NCI-H2171 treated with DMSO at 0.1 percent for 48 hours (cell line): Measurements from ENCODE around the gene C17orf78.
"Not testable (repeated sequence)": the region's sequence is repeated elsewhere in the genome, so short reads cannot be mapped to it uniquely, and the experiment has no call there.

Source experiments
- DNase-seq: peaks from one replicate; lab custom pipeline; 2025; lab: John Stamatoyannopoulos, UW

C17orf78 gene

DNA sequence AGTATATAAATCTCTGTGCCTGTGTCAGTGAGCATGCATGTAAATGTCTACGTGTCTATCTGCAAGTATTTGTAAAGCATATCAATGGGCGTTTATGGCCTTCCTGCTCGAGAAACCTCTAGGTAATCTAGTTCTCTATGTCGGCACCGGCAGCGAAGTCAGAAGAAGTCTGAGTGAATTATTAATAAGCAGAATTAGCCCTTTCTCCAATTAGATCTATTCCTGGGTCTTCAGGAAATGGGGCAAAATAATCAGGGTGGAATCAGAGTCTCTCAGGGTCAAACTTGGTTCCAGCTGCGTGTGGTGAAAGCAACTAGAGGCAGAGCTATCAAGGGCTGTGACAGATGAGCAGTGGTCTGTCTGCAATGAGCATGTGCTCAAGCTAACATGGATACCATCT, at the start of gene C17orf78:
TSS of gene C17orf78 (plus strand) at position 280 of the 400 bp plus-strand sequence. CDS start at position 388, 108 bp downstream.
- no peak for DNase-seq

GRCh38 chr17:37327341-37328090, 48.3 kb upstream of the C17orf78 start:
- no peak for DNase-seq

DNA sequence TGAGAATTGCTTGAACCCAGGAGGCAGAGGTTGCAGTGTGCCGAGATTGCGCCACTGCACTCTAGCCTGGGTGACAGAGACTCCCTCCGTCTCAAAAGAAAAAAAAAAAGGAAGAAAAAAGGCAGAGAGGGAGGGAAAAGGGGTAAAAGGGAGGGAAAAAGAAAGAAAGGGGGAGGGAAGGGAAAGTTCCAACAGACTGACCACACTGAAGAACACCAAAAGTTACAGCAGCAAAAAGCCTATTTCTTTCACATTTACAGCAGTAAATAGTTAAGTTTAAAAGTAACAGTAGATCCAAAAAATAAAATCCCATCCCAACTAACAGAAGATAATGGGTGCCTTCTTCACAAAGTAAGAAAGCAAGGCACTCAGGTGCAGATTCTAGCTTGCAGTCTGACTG, 36.9 kb upstream of the C17orf78 start:
- DNase-seq, result no peak

- no peak for DNase-seq
These were observed 36.5 kb upstream of the C17orf78 start for GRCh38 chr17:37339321-37339720.

DNA sequence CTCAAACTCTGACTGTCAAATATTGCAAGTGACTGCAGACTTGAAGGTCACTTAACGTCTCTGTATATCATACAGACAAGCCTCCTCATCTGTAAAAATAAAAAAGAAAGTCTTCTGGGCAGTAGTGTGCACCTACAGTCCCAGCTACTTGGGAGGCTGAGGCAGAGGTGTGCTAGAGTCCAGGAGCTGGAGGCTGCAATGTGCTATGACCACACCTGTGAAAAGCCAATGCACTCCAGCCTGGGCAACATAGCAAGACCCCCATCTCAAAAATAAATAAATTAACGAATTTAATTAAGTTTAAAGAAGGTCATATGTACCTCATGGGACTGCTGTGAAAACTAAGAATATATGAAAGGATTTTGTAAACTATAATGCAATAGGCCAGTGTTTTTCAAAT, 35.0 kb upstream of the C17orf78 start:
- no peak for DNase-seq

DNA sequence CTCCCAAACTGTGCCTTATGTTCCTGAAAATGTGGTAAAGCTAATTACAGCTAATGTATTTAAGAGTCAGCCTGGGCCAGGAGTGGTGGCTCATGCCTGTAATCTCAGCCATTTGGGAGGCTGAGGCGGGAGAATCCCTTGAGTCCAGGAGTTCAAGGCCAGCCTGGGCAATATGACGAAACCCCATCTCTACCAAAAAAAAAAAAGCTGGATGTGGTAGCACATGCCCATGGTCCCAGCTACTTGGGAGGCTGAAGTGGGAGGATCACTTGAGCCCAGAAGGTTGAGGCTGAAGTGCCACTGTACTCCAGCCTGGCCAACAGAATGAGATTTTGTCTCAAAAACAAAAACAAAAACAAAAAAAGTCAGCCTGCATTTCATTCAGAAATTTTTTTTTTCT, 33.2 kb upstream of the C17orf78 start:
- no peak for DNase-seq

DNA sequence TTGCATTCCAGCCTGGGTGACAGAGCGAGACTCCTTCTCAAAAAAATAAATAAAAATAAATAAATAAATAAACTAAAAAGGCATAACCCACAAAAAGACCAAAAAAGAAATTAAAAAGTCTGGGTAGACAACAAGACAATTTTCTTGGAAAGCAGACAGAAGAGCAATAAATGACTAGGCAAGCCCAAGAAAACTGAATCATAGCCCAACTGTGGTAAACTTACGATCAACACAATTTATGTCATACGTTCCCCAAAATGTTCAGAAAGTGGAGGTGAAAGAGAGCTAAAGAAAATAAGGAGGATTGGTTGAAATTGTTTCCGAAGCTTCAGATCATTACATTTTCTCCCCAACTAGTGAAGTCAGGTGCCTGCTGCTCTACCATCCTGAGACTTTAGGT, 31.3 kb upstream of the C17orf78 start:
- DNase-seq, result no peak

DNA sequence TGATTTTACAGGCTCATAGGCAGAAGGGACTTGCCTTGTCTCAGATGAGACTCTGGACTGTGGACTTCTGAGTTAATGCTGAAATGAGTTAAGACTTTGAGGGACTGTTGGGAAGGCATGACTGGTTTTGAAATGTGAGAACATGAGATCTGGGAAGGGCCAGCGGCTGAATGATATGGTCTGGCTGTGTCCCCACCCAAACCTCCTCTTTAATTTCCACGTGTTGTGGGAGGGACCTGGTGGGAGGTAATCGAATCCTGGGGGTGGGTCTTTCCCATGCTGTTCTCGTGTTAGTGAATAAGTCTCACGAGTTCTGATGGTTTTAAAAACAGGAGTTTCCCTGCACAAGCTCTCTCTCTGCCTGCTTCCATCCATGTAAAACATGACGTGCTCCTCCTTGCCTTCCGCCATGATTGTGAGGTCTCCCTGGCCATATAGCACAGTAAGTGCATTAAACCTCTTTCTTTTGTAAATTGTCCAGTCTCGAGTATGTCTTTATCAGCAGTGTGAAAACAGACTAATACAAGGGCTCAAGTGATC, 28.9 kb upstream of the C17orf78 start:
- not testable (repeated sequence) for DNase-seq

DNA sequence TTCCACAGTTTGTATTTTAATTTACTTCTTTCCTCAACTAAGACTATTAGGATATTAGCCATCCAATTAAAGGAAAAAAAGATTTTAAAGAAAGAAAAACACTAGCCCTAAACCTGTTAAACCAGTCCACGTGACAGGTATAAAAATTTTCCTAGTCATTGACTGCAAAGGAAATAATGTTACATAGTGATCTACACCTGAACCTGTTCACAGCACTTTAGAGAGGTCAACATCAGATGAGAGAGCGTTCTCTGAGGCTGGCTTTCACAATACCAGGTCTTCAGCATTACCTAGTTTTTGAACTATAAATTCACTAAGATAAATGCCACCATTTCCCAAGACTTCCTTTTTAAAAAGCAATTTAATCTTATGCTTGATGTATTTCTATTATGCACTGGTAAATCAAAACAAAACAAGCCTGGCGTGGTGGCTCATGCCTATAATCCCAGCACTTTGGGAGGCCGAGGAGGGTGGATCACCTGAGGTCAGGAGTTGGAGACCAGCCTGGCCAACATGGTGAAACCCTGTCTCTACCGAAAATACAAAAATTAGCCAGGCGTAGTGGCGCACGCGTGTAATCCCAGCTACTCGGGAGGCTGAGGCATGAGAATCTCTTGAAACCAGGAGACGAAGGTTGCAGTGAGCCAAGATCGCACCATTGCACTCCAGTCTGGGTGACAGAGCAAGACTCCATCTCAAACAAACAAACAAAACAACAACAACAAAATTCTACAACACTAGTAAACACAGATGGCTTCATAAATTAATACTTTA, 18.8 kb upstream of the C17orf78 start:
- not testable (repeated sequence) for DNase-seq

DNA sequence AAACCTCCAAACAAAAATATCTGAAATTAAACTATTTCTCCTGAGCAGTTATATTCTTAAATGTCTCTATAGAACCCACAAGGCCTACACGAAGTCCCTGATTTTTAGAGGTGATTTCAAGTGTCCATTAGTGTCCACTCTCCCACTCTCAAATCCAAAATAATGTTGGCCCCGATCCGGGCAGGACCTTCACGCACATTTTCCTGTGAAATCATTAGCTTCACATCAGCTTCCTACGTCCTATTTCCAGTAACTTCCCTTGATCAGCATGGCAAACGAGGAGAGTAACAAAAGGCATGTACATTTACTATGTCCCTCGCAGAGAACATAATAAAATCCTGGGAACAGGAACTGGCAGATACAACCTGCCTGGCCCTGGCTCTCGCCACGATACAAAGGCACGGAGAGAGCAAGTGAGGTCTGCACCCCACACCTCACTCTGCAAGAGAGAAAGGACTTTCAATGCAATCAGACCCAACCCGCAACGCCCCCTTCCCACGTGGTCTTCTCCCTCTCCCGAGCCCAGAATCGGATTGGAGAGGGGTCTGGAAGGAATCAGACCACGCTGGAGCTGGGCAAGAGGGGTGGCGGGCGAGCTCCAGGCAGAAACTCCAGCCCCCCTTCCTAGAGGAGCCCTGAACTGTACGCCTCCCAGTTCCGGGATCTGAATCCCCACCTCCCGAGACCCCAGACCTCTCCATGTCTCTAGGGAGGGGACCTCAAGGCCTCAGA, 17.5 kb upstream of the C17orf78 start:
- peak; percentile 61 for DNase-seq

DNA sequence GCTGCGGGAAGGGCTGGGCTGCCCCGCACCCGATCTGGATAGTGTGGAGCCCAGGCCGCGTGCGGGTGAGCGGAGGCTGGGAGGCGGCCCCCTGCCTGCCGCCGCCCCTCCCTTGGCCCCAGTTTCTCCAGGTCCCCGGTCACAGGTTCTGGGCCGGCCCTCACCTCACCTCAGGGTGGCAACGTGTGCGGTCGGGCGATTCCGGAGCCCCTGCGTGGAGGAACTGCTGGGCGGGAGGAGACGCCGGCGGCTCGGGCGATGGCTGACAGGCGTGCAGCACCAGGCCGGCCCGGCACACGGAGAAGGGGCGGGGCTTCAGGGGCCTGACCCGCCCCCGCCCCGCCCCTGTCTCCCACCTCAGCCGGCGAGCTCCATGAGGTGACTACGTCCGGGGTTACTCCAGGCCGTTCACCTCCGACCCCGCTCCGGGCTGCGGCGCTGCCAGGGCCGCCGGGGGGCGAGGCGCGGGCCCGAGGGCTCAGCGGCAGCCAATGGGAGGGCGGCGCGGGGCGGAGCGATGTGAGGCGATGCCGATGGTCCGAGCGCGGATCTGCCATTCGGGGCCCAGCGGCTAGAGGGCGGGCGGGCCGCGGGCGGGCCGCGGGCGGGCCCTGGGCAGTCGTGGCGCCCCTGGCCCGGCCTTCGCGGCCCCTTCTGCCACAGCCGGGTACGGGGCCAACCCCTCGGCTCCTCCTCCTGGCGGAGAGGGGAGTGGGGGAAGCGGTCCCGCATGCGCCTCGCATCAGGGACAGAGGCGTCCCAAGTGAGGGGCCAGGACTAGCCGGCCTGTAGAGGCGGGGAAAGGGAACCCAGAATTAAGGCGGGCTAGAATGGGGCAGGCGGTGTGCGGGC, 16.7 kb upstream of the C17orf78 start:
- peak; percentile 77 for DNase-seq

GRCh38 chr17:37359682-37360188, 16.1 kb upstream of the C17orf78 start:
- no peak for DNase-seq

GRCh38 chr17:37360632-37361031, 15.2 kb upstream of the C17orf78 start:
- DNase-seq, result no peak

- peak; percentile 67 for DNase-seq
These were observed 14.2 kb upstream of the C17orf78 start for GRCh38 chr17:37361543-37361942.

- no peak for DNase-seq
These were observed 10.2 kb upstream of the C17orf78 start for GRCh38 chr17:37365589-37365988.

DNA sequence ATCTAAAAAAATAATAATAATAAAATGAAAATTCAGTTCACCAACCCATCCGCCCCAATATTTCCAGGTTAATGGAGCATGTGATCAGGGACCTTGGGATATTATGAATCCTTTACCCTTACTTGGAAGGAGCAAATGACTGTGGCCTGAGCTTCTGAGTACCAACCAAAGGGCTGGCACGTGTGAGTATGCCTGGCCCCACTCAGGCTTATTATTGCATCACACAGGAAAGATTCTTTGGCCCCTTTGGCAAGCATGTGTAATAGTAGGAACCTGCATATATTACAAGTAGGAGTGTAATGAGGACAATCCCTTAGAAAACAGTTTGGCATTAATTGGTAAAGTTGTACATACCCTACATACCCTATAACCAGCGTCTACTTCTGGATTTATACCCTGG, 7.2 kb upstream of the C17orf78 start:
- no peak for DNase-seq

GRCh38 chr17:37373530-37374159, 2.1 kb upstream of the C17orf78 start:
- DNase-seq, result peak; percentile 89

GRCh38 chr17:37382056-37382455, 6.3 kb downstream of the C17orf78 start:
- DNase-seq, result no peak

GRCh38 chr17:37384560-37385149, 8.9 kb downstream of the C17orf78 start:
- no peak for DNase-seq

DNA sequence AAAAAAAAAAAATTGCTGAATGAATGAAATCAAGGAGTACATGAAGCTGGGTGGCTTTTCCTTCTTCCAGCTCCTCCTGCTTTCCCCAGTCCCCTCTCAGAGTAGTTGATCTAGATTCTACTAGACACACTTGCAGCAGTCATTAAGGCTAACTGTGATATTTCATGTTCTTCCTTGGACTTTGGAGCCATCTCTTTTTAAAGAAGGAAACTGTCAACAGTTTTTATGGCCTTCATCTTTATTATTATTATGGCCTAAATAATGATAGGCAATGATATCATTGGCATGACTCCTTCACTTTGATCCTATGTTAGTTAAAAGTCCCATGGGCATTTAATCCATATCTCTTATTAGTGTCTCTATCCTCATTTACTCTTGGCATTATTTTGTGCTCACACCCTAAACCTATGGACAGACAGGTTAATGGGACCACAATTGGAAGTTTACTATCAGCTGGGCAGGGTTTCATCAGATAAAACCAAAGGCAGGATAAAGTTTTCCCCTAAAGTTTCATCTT, 9.7 kb downstream of the C17orf78 start:
- no peak for DNase-seq
